Activated naive CD4-positive, alpha-beta T cell treated with anti-CD3 and anti-CD28 coated beads, Interleukin-2, amount 10 ng/mL, durations not matched to agents 7 days and 5 days (primary cell): ENCODE measurements around the gene STARD4.

Experiments
- CTCF ChIA-PET: fragments of 350-600 bp; sonication (Branson Sonifier 250); formaldehyde crosslinking; loops from one replicate; lab custom pipeline; 2021; ENCODE audit warnings: antibody characterized with exemption; lab: Charles Lee
- DNase-seq: peaks from one replicate; pipeline ENCODE4 v3.0.0-alpha.2; 2020
- H3K27ac Mint-ChIP-seq: one replicate; pipeline ENCODE4 v1.8.0; 2021; ENCODE audit warnings: mild to moderate bottlenecking, moderate library complexity, mixed read lengths
- H3K27me3 Mint-ChIP-seq: one replicate; pipeline ENCODE4 v1.8.0; 2021; ENCODE audit warnings: mild to moderate bottlenecking, mixed read lengths
- H3K36me3 Mint-ChIP-seq: one replicate; pipeline ENCODE4 v1.8.0; 2021; ENCODE audit warnings: mixed read lengths
- H3K4me1 Mint-ChIP-seq: one replicate; pipeline ENCODE4 v1.8.0; 2021; ENCODE audit warnings: mixed read lengths
- H3K4me3 Mint-ChIP-seq: one replicate; pipeline ENCODE4 v1.8.0; 2021; ENCODE audit warnings: mild to moderate bottlenecking, moderate library complexity, mixed read lengths
- H3K9me3 Mint-ChIP-seq: one replicate; pipeline ENCODE4 v1.8.0; 2021; ENCODE audit warnings: mixed read lengths

STARD4 gene

GRCh38 chr5:111511831-111512374 lies 432 bp downstream of the STARD4 start:
- Mint-ChIP-seq H3K4me3 (peak overlapping the region; percentile 84), H3K9me3 (no peaks in the 10 kb centered on the region)

DNA sequence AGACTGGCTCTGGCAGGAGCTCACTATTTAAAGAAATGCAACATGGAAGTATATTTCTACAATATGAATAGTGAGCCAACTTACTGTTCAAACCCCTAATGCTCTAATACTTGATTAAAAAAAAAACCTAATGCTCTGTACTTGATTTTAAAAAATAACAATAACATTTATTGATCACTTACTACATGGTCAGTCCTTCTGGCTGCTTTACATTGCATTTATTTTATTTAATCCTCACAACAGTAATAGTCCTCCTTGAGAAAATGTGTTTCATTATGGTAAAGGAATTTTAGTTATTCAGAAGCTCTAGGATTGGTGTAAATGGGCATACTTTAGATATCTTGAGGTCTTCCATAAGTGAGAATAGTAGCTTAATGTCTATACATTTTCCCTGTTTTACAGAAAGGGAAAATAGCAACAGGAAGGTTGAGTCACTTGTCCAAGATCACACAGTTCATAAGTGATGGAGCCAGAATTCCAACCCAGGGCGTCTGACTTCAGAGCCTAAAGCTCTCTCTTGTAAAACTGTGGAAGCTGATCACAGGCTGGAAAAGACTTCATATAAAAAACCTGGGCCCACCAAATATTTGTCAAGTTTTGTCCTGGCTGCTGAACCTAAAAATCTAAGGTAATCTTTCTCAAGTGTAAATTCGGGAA lies 1.0 kb downstream of the STARD4 start:
- no peaks in the 10 kb centered on the region for H3K27me3 Mint-ChIP-seq
- CTCF ChIA-PET, result interaction anchor here (1.1 to 2.9 kb wide), 5 partner anchors 13 to 636 kb away, joined by 3 to 11 read pairs (median 6); no protein-coding TSS in a partner anchor
- H3K4me3 Mint-ChIP-seq, result peak overlapping the region; percentile 84
- no peak for DNase-seq
- peaks cover 24% of the 10 kb centered on the region for H3K36me3 Mint-ChIP-seq
- H3K4me1 Mint-ChIP-seq, result peaks cover 54% of the 10 kb centered on the region
- peak overlapping the region; percentile 91 for H3K27ac Mint-ChIP-seq
- no peaks in the 10 kb centered on the region for H3K9me3 Mint-ChIP-seq

More at GRCh38 chr5:111511831-111512374, 432 bp downstream of the STARD4 start:
- CTCF ChIA-PET, result interaction anchor here (1.2 to 2.9 kb wide), 4 partner anchors 19 to 636 kb away, joined by 4 to 11 read pairs (median 6); no protein-coding TSS in a partner anchor
- H3K36me3 Mint-ChIP-seq, result peaks cover 24% of the 10 kb centered on the region
- peak overlapping the region; percentile 91 for H3K27ac Mint-ChIP-seq
- peaks cover 54% of the 10 kb centered on the region for H3K4me1 Mint-ChIP-seq
- DNase-seq, result no peak
- no peaks in the 10 kb centered on the region for H3K27me3 Mint-ChIP-seq

DNA sequence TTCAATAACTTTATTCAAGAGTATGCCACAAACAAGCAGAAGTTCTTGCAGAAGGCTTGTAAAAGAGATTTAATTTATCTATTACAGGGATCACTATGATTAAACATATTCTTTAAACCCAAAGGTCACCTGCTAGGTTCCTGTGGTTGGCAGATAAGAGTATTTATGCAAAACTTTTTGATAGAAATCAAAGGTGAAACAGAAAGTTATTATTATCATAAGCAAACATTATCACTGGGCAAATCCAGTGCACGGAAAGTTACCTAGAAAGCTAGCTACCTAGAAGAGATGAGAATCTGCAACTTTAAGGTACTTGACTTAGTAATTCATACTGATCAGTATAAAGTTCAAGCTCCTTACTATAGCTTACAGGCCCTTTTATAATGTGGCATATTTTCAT lies 3.2 kb downstream of the STARD4 start:
- H3K36me3 Mint-ChIP-seq, result peaks cover 34% of the 10 kb centered on the region
- no peak overlapping the region for H3K27ac Mint-ChIP-seq
- no peaks in the 10 kb centered on the region for H3K27me3 Mint-ChIP-seq
- peak overlapping the region; percentile 84 for H3K4me3 Mint-ChIP-seq
- no peak for DNase-seq
- no peaks in the 10 kb centered on the region for H3K9me3 Mint-ChIP-seq
- CTCF ChIA-PET, result no interaction called here
- peaks cover 60% of the 10 kb centered on the region for H3K4me1 Mint-ChIP-seq

- Mint-ChIP-seq H3K9me3 (no peaks in the 10 kb centered on the region), H3K36me3 (peaks cover 39% of the 10 kb centered on the region), H3K27me3 (no peaks in the 10 kb centered on the region), H3K4me3 (no peak overlapping the region), H3K4me1 (peaks cover 54% of the 10 kb centered on the region), H3K27ac (no peak overlapping the region)
- DNase-seq, result no peak
- CTCF ChIA-PET, result interaction anchor here (1.5 to 2.1 kb wide), 2 partner anchors 24 to 349 kb away, joined by 4 to 8 read pairs; no protein-coding TSS in a partner anchor
Measured at GRCh38 chr5:111507276-111507675, 5.1 kb downstream of the STARD4 start.

DNA sequence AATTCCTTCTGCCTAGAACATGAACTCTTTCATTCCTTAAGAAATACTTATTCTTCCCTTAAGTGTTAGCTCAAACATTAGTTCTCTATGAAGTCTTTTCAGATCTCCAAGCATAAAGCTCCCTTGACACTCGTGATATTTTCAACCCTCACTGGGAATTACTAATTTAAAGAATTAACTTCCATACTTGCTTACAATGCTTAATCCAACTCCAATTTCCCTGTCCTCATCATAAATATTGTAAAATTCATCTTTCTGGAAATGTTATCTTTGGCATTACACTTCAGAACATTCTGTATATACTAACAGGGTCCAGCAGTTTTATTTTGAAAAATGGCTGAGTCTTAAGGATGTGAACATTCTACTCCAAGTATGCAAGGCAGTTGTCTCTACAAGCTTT lies 7.2 kb downstream of the STARD4 start:
- Mint-ChIP-seq H3K4me1 (peaks cover 42% of the 10 kb centered on the region), H3K9me3 (no peaks in the 10 kb centered on the region), H3K27ac (no peak overlapping the region), H3K4me3 (no peak overlapping the region), H3K36me3 (peaks cover 46% of the 10 kb centered on the region), H3K27me3 (no peaks in the 10 kb centered on the region)
- CTCF ChIA-PET, result no interaction called here
- DNase-seq, result no peak

DNA sequence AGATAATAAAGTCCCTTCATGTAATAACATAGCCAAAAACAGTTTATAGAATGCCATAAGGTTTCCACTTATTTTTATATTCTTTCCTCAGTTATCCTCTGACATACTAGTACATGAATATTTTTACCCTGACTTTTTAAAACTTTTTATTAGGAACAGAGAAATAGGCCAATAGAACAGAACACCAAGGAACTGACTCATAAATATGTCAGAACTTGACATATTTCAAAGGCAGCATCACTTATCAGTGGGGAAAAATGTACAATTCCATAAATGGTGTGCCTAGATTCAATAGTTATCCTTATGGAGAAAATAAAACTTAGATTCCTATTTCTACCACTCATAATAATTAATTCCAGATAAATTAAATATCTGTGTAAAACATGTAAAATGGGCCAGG lies 9.4 kb downstream of the STARD4 start:
- CTCF ChIA-PET, result no interaction called here
- Mint-ChIP-seq H3K36me3 (peaks cover 55% of the 10 kb centered on the region), H3K4me3 (no peak overlapping the region), H3K9me3 (no peaks in the 10 kb centered on the region), H3K27me3 (no peaks in the 10 kb centered on the region), H3K27ac (no peak overlapping the region), H3K4me1 (peaks cover 37% of the 10 kb centered on the region)
- no peak for DNase-seq

- DNase-seq, result no peak
- CTCF ChIA-PET, result interaction anchor here (0.6 to 1.3 kb wide), 2 partner anchors 13 to 33 kb away, joined by 3 read pairs; no protein-coding TSS in a partner anchor
- H3K27ac Mint-ChIP-seq, result peak overlapping the region; percentile 75
- peaks cover 51% of the 10 kb centered on the region for H3K36me3 Mint-ChIP-seq
- H3K4me1 Mint-ChIP-seq, result peaks cover 20% of the 10 kb centered on the region
- no peaks in the 10 kb centered on the region for H3K9me3 Mint-ChIP-seq
- no peaks in the 10 kb centered on the region for H3K27me3 Mint-ChIP-seq
- H3K4me3 Mint-ChIP-seq, result no peak overlapping the region
Measured at GRCh38 chr5:111498346-111498745, 14.0 kb downstream of the STARD4 start.

GRCh38 chr5:111495159-111495558 lies 17.2 kb downstream of the STARD4 start:
- no peaks in the 10 kb centered on the region for H3K27me3 Mint-ChIP-seq
- H3K36me3 Mint-ChIP-seq, result peaks cover 48% of the 10 kb centered on the region
- H3K27ac Mint-ChIP-seq, result peak overlapping the region; percentile 14
- DNase-seq, result no peak
- H3K4me1 Mint-ChIP-seq, result peaks cover 18% of the 10 kb centered on the region
- no peaks in the 10 kb centered on the region for H3K9me3 Mint-ChIP-seq
- H3K4me3 Mint-ChIP-seq, result no peak overlapping the region
- CTCF ChIA-PET, result interaction anchor here (2.0 kb wide), 1 partner anchor 36 kb away, joined by 14 read pairs; no protein-coding TSS in a partner anchor

GRCh38 chr5:111494355-111494999 lies 17.9 kb downstream of the STARD4 start:
- H3K36me3 Mint-ChIP-seq, result peaks cover 48% of the 10 kb centered on the region
- no peaks in the 10 kb centered on the region for H3K9me3 Mint-ChIP-seq
- H3K4me1 Mint-ChIP-seq, result peaks cover 15% of the 10 kb centered on the region
- DNase-seq, result no peak
- CTCF ChIA-PET, result interaction anchor here (0.8 kb wide), 1 partner anchor 162 kb away, joined by 3 read pairs; no protein-coding TSS in a partner anchor
- H3K27me3 Mint-ChIP-seq, result no peaks in the 10 kb centered on the region
- no peak overlapping the region for H3K4me3 Mint-ChIP-seq
- peak overlapping the region; percentile 14 for H3K27ac Mint-ChIP-seq

GRCh38 chr5:111493031-111493430 lies 19.3 kb downstream of the STARD4 start:
- Mint-ChIP-seq H3K9me3 (no peaks in the 10 kb centered on the region), H3K36me3 (peaks cover 43% of the 10 kb centered on the region), H3K4me3 (no peak overlapping the region), H3K27me3 (no peaks in the 10 kb centered on the region), H3K27ac (peak overlapping the region; percentile 6), H3K4me1 (peaks cover 5% of the 10 kb centered on the region)
- CTCF ChIA-PET, result no interaction called here
- no peak for DNase-seq

- Mint-ChIP-seq H3K4me1 (peaks cover 4% of the 10 kb centered on the region), H3K27me3 (no peaks in the 10 kb centered on the region), H3K27ac (no peak overlapping the region), H3K36me3 (peaks cover 57% of the 10 kb centered on the region), H3K9me3 (no peaks in the 10 kb centered on the region), H3K4me3 (no peak overlapping the region)
- no peak for DNase-seq
- CTCF ChIA-PET, result no interaction called here
Measured at GRCh38 chr5:111488353-111488752, 24.0 kb downstream of the STARD4 start.

DNA sequence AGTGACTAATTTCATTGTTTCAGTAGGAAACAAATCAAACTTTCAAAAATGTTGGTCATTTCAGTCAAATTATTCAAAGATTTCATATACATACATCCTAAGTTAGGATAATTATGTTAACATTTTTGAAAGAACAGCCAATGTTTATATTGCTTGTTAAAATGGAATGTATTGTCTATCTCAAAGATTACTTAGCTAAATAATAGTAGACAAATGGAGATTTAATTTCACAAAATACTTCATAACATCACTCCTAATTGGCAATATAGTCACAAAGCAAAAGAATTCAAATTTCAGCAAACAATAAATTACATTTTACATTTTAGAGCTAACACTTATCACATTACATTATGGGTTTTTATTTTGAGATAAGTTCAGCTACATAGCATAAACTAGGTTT lies 25.4 kb downstream of the STARD4 start:
- Mint-ChIP-seq H3K27me3 (no peaks in the 10 kb centered on the region), H3K36me3 (peaks cover 60% of the 10 kb centered on the region), H3K4me1 (peaks cover 4% of the 10 kb centered on the region), H3K9me3 (no peaks in the 10 kb centered on the region), H3K27ac (no peak overlapping the region), H3K4me3 (no peak overlapping the region)
- CTCF ChIA-PET, result no interaction called here
- DNase-seq, result no peak

DNA sequence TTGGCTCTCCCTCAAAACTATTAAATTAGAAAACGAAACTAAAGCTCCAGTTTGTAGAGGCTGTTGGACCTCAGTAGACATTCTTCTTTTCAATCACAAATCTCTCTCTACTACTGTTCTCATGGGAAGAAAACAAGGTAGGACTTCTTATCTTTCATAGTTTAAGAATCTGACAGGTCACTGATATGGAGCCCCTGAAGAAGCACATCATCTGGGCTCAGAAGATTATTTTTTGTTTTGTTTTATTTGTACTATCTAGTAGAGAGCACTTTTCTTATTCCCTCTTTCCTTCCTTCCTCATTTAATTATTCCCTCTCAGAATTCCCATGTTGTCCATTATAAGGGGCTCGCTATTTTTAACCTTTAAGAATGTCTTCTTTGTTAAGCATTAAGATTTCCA lies 26.3 kb downstream of the STARD4 start:
- H3K27ac Mint-ChIP-seq, result no peak overlapping the region
- H3K36me3 Mint-ChIP-seq, result peaks cover 60% of the 10 kb centered on the region

GRCh38 chr5:111480346-111480745 lies 32.0 kb downstream of the STARD4 start:
- H3K36me3 Mint-ChIP-seq, result peaks cover 53% of the 10 kb centered on the region
- H3K4me1 Mint-ChIP-seq, result no peaks in the 10 kb centered on the region
- H3K27me3 Mint-ChIP-seq, result no peaks in the 10 kb centered on the region
- no peak overlapping the region for H3K27ac Mint-ChIP-seq
- no peak for DNase-seq
- no peaks in the 10 kb centered on the region for H3K9me3 Mint-ChIP-seq
- CTCF ChIA-PET, result interaction anchor here (0.7 kb wide), 1 partner anchor 321 kb away, joined by 3 read pairs; no protein-coding TSS in a partner anchor
- no peak overlapping the region for H3K4me3 Mint-ChIP-seq

More for the DNA sequence above, 26.3 kb downstream of the STARD4 start:
- H3K4me1 Mint-ChIP-seq, result peaks cover 4% of the 10 kb centered on the region
- no peaks in the 10 kb centered on the region for H3K27me3 Mint-ChIP-seq
- DNase-seq, result no peak
- CTCF ChIA-PET, result no interaction called here
- no peak overlapping the region for H3K4me3 Mint-ChIP-seq
- H3K9me3 Mint-ChIP-seq, result no peaks in the 10 kb centered on the region
